Raji (cell line): ENCODE measurements around the gene GNA12.

Experiments
- POLR2A ChIP-seq: IDR thresholded peaks from 2 replicates; pipeline ENCODE4 v1.6.1; 2011; ENCODE audit warnings: low read depth, low read length, control low read depth; ENCODE audit not compliant: insufficient read depth

The GNA12 gene

GRCh38 chr7:2807460-2807844 lies 36.7 kb downstream of the GNA12 start:
- TF ChIP-seq POLR2A = no peak

- no peak for TF ChIP-seq POLR2A
Measured at GRCh38 chr7:2806571-2806970, 37.5 kb downstream of the GNA12 start.

GRCh38 chr7:2805213-2805944 lies 38.7 kb downstream of the GNA12 start:
- TF ChIP-seq POLR2A = no peak

GRCh38 chr7:2804227-2804763 lies 39.8 kb downstream of the GNA12 start:
- TF ChIP-seq POLR2A = no peak

GRCh38 chr7:2803755-2804154 lies 40.4 kb downstream of the GNA12 start:
- no peak for TF ChIP-seq POLR2A

GRCh38 chr7:2803342-2803692 lies 40.8 kb downstream of the GNA12 start:
- no peak for TF ChIP-seq POLR2A

- TF ChIP-seq POLR2A = no peak
Measured at GRCh38 chr7:2802504-2803341, 41.4 kb downstream of the GNA12 start.

- TF ChIP-seq POLR2A = no peak
Measured at GRCh38 chr7:2802101-2802500, 42.0 kb downstream of the GNA12 start.

- TF ChIP-seq POLR2A = no peak
Measured at GRCh38 chr7:2800931-2801688, 43.0 kb downstream of the GNA12 start.

GRCh38 chr7:2800220-2800930 lies 43.7 kb downstream of the GNA12 start:
- TF ChIP-seq POLR2A = no peak

- TF ChIP-seq POLR2A = no peak
Measured at GRCh38 chr7:2799253-2799652, 44.9 kb downstream of the GNA12 start.

GRCh38 chr7:2798669-2799068 lies 45.4 kb downstream of the GNA12 start:
- TF ChIP-seq POLR2A = no peak

- TF ChIP-seq POLR2A = no peak
Measured at GRCh38 chr7:2796358-2797352, 47.5 kb downstream of the GNA12 start.

- TF ChIP-seq POLR2A = no peak
Measured at GRCh38 chr7:2795906-2796305, 48.2 kb downstream of the GNA12 start.
